PFSK-1 (cell line): Measurements from ENCODE around the gene TLL1.

Source experiments
- FOXP2 ChIP-seq: optimal IDR thresholded peaks from 2 replicates; pipeline ENCODE3; 2011; ENCODE audit warnings: borderline replicate concordance, control low read depth, inconsistent platforms; ENCODE audit not compliant: insufficient read depth; ENCODE audit errors: extremely low read length, extremely low read depth
- POLR2AphosphoS5 ChIP-seq: IDR thresholded peaks from 2 replicates; pipeline ENCODE4 v1.6.1; 2012; ENCODE audit warnings: low read depth, mild to moderate bottlenecking, control low read depth, low read length, moderate library complexity
- REST ChIP-seq, 2 experiments: IDR thresholded peaks; 2 replicates each; pipeline versions ENCODE4 v1.6.1 to v1.8.0; 2011 to 2012; ENCODE audit warnings: low read depth in 2 of 2, low read length in 2 of 2, control low read depth in 1 of 2, inconsistent platforms in 1 of 2, mild to moderate bottlenecking in 1 of 2, moderate library complexity in 1 of 2; ENCODE audit not compliant: insufficient read depth in 1 of 2
- SIN3A ChIP-seq: IDR thresholded peaks from 2 replicates; pipeline ENCODE4 v1.6.1; 2012; ENCODE audit warnings: mild to moderate bottlenecking, low read length, moderate library complexity, borderline replicate concordance; ENCODE audit not compliant: insufficient read depth
- TAF1 ChIP-seq: IDR thresholded peaks from 2 replicates; pipeline ENCODE4 v1.6.1; 2012; ENCODE audit warnings: low read length, control low read depth, borderline replicate concordance; ENCODE audit not compliant: insufficient read depth

Gene TLL1

GRCh38 chr4:165874791-165875371, 1.8 kb downstream of the TLL1 start:
- TF ChIP-seq FOXP2 (no peak), POLR2AphosphoS5 (no peak), TAF1 (no peak), SIN3A (no peak), REST (IDR thresholded peaks at IDR 0.05; ENCODE audit: insufficient read depth in 1 of 2, low read depth in 2 of 2, low read length in 2 of 2) (no peak)

GRCh38 chr4:165875446-165875845, 2.4 kb downstream of the TLL1 start:
- TF ChIP-seq REST (IDR thresholded peaks at IDR 0.05; ENCODE audit: insufficient read depth in 1 of 2, low read depth in 2 of 2, low read length in 2 of 2): no peak
- no peak for TF ChIP-seq SIN3A
- TF ChIP-seq FOXP2: no peak
- TF ChIP-seq TAF1: no peak
- no peak for TF ChIP-seq POLR2AphosphoS5

- no peak for TF ChIP-seq POLR2AphosphoS5
- no peak for TF ChIP-seq TAF1
Measured at GRCh38 chr4:165877286-165877685, 4.2 kb downstream of the TLL1 start.

- TF ChIP-seq TAF1 (no peak), REST (IDR thresholded peaks at IDR 0.05; ENCODE audit: insufficient read depth in 1 of 2, low read depth in 2 of 2, low read length in 2 of 2) (no peak)
Measured at GRCh38 chr4:165879641-165880040, 6.6 kb downstream of the TLL1 start.

- TF ChIP-seq REST (IDR thresholded peaks at IDR 0.05; ENCODE audit: insufficient read depth in 1 of 2, low read depth in 2 of 2, low read length in 2 of 2) (no peak), SIN3A (no peak), FOXP2 (no peak), POLR2AphosphoS5 (no peak), TAF1 (no peak)
Measured at GRCh38 chr4:165894159-165894558, 21.1 kb downstream of the TLL1 start.
